Measurements from ENCODE around the gene UBA1. TPM values are rescaled to one million over a fixed set of nuclear protein-coding genes. Genes with fewer than 3 reads are reported as not detected.

The UBA1 gene
- total and polyA plus RNA-seq, 2 of the 13 experiments (the other 11 are each of a cell fraction or from before 2014, with no cell fraction given), result 93.3 to 129 TPM

DNA sequence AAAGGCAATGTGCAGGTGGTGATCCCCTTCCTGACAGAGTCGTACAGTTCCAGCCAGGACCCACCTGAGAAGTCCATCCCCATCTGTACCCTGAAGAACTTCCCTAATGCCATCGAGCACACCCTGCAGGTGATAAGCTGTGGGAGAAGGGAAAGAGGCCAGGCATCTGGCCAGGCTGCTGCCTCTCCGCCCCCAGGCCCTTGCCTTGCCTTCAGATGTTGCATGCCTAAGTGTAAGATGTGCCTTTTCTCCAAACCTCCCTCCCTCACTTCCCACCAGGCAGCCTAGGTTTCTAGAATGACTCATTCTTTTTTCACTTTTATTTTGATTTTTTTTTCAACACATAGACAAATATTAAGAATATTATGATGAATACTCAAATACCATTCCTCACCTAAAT lies 12.7 kb downstream of the UBA1 start:
- CTCF ChIA-PET (ENCODE audit: low intra/inter-chr PET ratio, low total read pairs), result no interaction called here
- no TSS peak for BruUV-seq (replicated peaks)
- Histone ChIP-seq H3K27ac (ENCODE audit: extremely low read length, insufficient read depth, low read length) (no peak overlapping the region), H3K79me2 (ENCODE audit: insufficient read depth, low read length) (no peaks in the 10 kb centered on the region), H3K36me3 (replicated peaks in 1 of 2; ENCODE audit: control insufficient read depth in 1 of 2, insufficient read depth in 2 of 2, low read length in 2 of 2) (peaks cover 17 to 71% of the 10 kb centered on the region in 2 experiments), H3K9me3 (ENCODE audit: low read length) (no peaks in the 10 kb centered on the region), H3K4me3 (replicated peaks in 1 of 3; ENCODE audit: insufficient read depth in 1 of 3, low read depth in 2 of 3, low read length in 3 of 3) (no peak overlapping the region), H3K9ac (ENCODE audit: insufficient read depth, low read depth, low read length) (no peak overlapping the region), H3K4me1 (ENCODE audit: insufficient read depth, low read length) (peaks cover 6% of the 10 kb centered on the region), H4K20me1 (ENCODE audit: insufficient read depth, low read length) (no peaks in the 10 kb centered on the region; the same call in 1 of the 2 replicates), H2AFZ (ENCODE audit: low read length) (no peak overlapping the region), H3K27me3 (ENCODE audit: control insufficient read depth in 1 of 2, insufficient read depth in 2 of 2, low read length in 2 of 2) (no peaks in the 10 kb centered on the region), H3K4me2 (ENCODE audit: low read depth, low read length) (no peak overlapping the region)
- no peak for FAIRE-seq
- intact Hi-C loops (cut with micrococcal nuclease; ENCODE audit: unreplicated experiment) (no loop called here), in situ Hi-C loops (cut with HindIII; ENCODE audit: extremely low pct_ligation_motif_present, low pct_unique_long_range_greater_than_20kb) (no loop called here)
- ATAC-seq, result no peak
- TF ChIP-seq, protein P1, sequence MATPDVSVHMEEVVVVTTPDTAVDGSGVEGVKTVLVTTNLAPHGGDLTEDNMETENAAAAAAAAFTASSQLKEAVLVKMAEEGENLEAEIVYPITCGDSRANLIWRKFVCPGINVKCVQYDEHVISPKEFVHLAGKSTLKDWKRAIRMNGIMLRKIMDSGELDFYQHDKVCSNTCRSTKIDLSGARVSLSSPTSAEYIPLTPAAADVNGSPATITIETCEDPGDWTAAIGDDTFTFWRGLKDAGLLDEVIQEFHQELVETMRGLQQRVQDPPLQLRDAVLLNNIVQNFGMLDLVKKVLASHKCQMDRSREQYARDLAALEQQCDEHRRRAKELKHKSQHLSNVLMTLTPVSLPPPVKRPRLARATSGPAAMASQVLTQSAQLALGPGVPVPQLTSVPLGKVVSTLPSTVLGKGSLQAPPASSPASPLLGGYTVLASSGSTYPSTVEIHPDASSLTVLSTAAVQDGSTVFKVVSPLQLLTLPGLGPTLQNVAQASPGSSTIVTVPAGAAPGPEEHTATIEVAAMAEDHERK (CRISPR knock-in tag; IDR thresholded peaks at IDR 0.05; ENCODE audit: low read depth), result no peak
- DNase-seq (ENCODE audit: low spot score), result no peak
- POLR2A ChIA-PET, result interaction anchor here (3.0 kb wide), 1 partner anchor 11 kb away, joined by 9 read pairs; the partner anchor contains the start of gene CDK16
- WGBS (ENCODE audit: low lambda C conversion rate), result 100% methylated on average over 1 of the region's 3 CpGs

DNA sequence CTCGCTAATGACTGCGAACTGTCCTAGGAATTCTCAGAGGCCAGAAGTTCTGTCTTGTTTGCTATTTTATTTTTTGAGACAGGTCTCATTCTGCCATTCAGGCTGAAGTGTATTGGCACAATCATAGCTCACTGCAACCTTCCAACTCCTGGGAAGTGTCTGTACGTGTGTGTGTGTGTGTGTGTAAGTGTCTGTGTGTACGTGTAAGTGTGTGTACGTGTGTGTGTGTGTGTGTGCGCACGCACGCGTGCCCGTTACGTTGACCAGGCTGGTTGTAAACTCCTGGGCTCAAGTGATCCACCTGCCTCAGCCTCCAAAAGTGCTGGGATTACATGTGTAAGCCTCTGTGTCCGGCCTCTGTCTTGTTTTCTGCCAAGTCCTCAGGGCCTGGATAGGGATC lies 14.5 kb downstream of the UBA1 start:
- ATAC-seq, result no peak
- no peak overlapping the region for H2AFZ ChIP-seq (ENCODE audit: low read length)
- BruUV-seq (replicated peaks), result no TSS peak
- peaks cover 14 to 67% of the 10 kb centered on the region in 2 experiments; a peak in 4 of 5 replicates for H3K36me3 ChIP-seq (replicated peaks in 1 of 2; ENCODE audit: control insufficient read depth in 1 of 2, insufficient read depth in 2 of 2, low read length in 2 of 2)
- H3K4me1 ChIP-seq (ENCODE audit: insufficient read depth, low read length), result no peaks in the 10 kb centered on the region
- WGBS (ENCODE audit: low lambda C conversion rate), result 98% methylated on average over 12 of the region's 12 CpGs
- no peaks in the 10 kb centered on the region; the same call in 1 of the 2 replicates for H4K20me1 ChIP-seq (ENCODE audit: insufficient read depth, low read length)
- H3K27me3 ChIP-seq (ENCODE audit: control insufficient read depth in 1 of 2, insufficient read depth in 2 of 2, low read length in 2 of 2), result no peaks in the 10 kb centered on the region
- ChIA-PET CTCF (ENCODE audit: low intra/inter-chr PET ratio, low total read pairs) (no interaction called here), POLR2A (interaction anchor here (3.0 kb wide), 1 partner anchor 9 kb away, joined by 9 read pairs; the partner anchor contains the start of gene CDK16)
- H3K9me3 ChIP-seq (ENCODE audit: low read length), result no peaks in the 10 kb centered on the region
- DNase-seq (ENCODE audit: low spot score), result no peak
- FAIRE-seq, result no peak
- no peak overlapping the region for H3K4me2 ChIP-seq (ENCODE audit: low read depth, low read length)
- in situ Hi-C loops (cut with HindIII; ENCODE audit: extremely low pct_ligation_motif_present, low pct_unique_long_range_greater_than_20kb) (no loop called here), intact Hi-C loops (cut with micrococcal nuclease; ENCODE audit: unreplicated experiment) (no loop called here)
- H3K27ac ChIP-seq (ENCODE audit: extremely low read length, insufficient read depth, low read length), result no peak overlapping the region
- no peak overlapping the region for H3K4me3 ChIP-seq (replicated peaks in 1 of 3; ENCODE audit: insufficient read depth in 1 of 3, low read depth in 2 of 3, low read length in 3 of 3)
- H3K79me2 ChIP-seq (ENCODE audit: insufficient read depth, low read length), result no peaks in the 10 kb centered on the region
- no peak overlapping the region for H3K9ac ChIP-seq (ENCODE audit: insufficient read depth, low read depth, low read length)
- TF ChIP-seq, protein P2, sequence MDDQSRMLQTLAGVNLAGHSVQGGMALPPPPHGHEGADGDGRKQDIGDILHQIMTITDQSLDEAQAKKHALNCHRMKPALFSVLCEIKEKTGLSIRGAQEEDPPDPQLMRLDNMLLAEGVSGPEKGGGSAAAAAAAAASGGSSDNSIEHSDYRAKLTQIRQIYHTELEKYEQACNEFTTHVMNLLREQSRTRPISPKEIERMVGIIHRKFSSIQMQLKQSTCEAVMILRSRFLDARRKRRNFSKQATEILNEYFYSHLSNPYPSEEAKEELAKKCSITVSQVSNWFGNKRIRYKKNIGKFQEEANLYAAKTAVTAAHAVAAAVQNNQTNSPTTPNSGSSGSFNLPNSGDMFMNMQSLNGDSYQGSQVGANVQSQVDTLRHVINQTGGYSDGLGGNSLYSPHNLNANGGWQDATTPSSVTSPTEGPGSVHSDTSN (CRISPR knock-in tag; IDR thresholded peaks at IDR 0.05; ENCODE audit: borderline replicate concordance), result no peak
- TF ChIP-seq, protein P3, sequence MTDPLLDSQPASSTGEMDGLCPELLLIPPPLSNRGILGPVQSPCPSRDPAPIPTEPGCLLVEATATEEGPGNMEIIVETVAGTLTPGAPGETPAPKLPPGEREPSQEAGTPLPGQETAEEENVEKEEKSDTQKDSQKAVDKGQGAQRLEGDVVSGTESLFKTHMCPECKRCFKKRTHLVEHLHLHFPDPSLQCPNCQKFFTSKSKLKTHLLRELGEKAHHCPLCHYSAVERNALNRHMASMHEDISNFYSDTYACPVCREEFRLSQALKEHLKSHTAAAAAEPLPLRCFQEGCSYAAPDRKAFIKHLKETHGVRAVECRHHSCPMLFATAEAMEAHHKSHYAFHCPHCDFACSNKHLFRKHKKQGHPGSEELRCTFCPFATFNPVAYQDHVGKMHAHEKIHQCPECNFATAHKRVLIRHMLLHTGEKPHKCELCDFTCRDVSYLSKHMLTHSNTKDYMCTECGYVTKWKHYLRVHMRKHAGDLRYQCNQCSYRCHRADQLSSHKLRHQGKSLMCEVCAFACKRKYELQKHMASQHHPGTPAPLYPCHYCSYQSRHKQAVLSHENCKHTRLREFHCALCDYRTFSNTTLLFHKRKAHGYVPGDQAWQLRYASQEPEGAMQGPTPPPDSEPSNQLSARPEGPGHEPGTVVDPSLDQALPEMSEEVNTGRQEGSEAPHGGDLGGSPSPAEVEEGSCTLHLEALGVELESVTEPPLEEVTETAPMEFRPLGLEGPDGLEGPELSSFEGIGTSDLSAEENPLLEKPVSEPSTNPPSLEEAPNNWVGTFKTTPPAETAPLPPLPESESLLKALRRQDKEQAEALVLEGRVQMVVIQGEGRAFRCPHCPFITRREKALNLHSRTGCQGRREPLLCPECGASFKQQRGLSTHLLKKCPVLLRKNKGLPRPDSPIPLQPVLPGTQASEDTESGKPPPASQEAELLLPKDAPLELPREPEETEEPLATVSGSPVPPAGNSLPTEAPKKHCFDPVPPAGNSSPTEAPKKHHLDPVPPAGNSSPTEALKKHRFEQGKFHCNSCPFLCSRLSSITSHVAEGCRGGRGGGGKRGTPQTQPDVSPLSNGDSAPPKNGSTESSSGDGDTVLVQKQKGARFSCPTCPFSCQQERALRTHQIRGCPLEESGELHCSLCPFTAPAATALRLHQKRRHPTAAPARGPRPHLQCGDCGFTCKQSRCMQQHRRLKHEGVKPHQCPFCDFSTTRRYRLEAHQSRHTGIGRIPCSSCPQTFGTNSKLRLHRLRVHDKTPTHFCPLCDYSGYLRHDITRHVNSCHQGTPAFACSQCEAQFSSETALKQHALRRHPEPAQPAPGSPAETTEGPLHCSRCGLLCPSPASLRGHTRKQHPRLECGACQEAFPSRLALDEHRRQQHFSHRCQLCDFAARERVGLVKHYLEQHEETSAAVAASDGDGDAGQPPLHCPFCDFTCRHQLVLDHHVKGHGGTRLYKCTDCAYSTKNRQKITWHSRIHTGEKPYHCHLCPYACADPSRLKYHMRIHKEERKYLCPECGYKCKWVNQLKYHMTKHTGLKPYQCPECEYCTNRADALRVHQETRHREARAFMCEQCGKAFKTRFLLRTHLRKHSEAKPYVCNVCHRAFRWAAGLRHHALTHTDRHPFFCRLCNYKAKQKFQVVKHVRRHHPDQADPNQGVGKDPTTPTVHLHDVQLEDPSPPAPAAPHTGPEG (CRISPR knock-in tag; IDR thresholded peaks at IDR 0.05), result no peak
- TF ChIP-seq PRMT3 (CRISPR knock-in tag; IDR thresholded peaks at IDR 0.05; ENCODE audit: borderline replicate concordance, low read depth), result no peak
